Activated CD8-positive, alpha-beta memory T cell treated with anti-CD3 and anti-CD28 coated beads for 24 hours (primary cell): ENCODE data around the gene RASL10B.
A peak's percentile ranks its signal among the peaks of the same experiment; 100 is the strongest.
"Not testable (repeated sequence)": the region's sequence is repeated elsewhere in the genome, so short reads cannot be mapped to it uniquely, and the experiment has no call there.

Experiments
- DNase-seq: peaks from one replicate; pipeline ENCODE4 v3.0.0-alpha.2; 2020

Gene RASL10B, protein sequence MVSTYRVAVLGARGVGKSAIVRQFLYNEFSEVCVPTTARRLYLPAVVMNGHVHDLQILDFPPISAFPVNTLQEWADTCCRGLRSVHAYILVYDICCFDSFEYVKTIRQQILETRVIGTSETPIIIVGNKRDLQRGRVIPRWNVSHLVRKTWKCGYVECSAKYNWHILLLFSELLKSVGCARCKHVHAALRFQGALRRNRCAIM

DNA sequence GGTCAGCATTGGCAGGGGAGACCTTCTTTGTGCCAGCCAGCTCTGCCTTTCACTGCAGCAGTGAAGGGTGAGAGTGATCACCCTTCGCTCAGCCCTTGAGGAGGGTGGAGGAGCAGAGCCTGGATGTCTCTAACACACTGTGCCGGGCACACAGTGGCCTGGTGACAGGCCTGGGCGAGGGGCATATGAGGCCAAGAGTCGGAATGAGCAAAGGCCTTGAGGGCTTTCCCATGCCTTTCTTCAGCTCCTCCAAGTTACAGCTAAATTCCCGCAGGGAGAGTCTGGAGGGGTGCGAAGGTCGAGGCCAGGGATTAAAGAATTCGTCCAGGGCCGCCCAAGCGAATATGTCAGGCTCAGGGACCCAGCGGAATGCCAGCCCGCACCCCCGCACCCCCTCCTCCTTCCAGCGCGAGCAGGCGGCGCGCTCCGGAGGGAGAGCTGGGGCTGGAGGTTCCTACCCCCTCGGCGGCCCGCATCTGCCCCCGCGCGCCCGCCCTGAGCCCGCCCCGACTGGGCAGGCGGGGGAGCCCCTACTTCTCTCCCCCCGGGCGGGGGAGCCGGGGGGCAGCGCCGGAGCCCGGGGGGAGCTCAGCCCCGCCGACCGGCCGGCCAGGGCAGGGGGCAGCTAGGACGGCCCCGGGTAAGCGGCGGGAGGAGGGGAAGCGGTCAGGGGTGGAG is at the start of gene RASL10B:
TSS of gene RASL10B (plus strand) at position 401 of the 678 bp plus-strand sequence. CDS start 3,546 bp downstream, outside the sequence.
- peak; percentile 82 for DNase-seq

DNA sequence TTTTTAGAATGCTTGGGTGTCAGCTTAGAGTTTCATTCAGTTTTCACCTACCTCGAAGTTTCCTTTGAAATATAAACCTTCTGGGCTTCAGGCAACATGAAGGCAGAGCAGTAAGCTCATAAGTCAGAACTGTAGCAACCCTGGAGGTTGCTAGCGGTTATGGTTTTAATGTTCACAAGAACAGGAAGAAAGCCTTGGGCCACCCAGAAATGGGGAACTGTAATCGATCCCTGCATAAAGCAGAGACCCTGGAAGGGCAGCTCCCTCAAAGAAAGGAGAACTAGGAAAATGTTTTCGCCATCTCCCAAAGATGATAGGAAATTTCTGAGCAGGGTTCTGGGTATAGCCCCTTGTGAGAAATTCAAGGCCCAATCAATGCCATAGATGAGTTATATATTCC is 47.8 kb upstream of the RASL10B start:
- no peak for DNase-seq

DNA sequence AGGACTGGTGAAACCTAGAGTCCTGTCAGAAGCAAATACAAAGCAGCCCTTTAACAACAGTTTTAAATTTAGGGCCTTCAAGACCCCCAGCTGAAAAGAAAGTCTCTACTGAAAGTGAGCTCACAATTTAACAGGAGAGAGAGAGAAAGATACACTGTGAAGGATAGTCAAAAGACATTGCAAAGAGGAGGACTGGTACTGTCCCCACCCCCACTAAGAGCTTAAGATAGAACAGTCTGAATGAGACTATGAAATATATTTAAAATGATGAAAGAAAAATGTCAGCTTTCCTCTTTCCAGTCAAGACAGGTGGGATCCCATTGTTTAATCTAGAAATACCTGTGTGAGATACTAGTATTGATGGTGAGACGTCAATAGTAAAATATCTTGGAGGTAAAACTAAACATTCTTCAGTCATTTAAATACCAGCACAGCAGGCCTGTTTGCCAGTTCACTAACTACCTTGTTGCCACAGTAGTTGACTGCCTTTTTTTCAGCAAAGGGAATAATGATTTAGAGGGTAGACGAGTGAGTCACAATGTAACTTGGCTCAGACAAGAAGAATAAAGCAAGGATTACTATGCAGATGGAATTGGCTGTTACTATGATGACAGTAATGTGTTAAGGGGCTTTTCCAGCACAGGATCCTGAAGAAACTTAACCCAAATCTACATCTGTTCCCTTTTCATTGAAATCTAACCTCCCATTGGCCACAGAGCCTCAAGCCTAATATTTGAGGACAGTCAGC is 47.2 kb upstream of the RASL10B start:
- DNase-seq: no peak

DNA sequence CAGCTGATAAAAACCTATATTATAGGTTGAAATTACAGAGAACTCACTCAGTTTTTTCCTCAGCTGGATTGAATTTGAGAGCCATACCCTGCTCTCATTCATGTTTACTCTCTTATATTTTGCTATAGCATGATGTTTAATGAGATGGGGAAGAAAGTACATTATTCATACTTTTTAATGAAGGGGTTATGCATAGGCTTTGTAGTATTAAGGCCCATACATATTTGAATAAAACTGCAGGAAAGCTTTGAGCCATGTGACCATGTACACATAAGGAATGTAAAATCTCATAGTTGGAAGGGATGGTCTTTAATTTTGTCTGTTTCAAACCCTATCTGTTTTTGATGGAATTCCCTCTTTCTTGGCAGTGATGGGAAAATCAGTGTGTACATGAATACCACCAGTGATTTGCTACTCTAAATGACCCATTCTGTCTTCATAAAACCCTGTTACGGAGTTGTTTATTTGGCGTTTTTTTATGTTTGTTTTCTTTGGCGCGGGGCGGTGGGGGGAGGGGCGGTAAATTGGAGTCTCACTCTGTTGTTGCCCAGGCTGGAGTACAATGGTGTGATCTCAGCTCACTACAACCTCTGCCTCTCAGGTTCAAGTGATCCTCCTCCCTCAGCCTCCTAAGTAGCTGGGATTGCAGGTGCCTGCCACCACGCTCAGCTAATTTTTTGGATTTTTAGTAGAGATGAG is 38.8 kb upstream of the RASL10B start:
- no peak for DNase-seq

DNA sequence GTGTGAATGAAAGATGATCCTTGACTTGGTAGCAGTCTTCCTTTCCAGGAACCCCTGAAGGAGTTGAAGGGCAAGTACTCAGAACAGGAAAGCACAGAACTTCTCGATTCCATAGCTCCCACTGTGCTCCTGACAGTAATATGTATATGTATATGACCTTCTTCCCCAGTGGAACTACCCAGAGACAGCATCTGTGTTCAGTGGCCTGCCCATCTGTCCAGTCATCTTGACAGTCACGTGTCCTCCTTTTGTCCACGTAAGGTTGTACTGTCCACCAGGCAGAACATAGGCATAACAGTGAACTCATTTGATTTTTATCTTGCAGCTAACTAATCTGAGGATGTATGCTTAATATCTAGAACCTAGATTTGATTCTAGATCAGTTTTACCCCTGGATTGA is 37.8 kb upstream of the RASL10B start:
- no peak for DNase-seq

DNA sequence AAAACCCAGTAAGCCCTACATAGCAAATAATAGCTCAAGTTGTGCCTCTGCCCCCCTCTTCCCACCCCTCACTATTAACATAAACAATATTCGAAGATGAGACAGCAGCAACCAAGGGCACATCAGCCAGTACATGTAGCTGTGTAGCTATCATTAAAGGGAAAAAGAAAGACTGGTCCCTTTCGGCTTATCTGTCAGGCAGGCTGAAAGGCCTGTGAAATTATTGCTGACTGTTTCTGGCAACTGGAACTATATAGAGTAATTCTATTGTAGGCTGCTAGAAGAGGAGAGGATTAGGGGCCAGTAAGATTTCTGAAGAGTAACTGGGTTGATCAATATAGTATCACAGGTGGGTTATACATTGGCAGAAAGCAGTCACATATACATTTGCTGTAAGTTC is 36.5 kb upstream of the RASL10B start:
- no peak for DNase-seq

DNA sequence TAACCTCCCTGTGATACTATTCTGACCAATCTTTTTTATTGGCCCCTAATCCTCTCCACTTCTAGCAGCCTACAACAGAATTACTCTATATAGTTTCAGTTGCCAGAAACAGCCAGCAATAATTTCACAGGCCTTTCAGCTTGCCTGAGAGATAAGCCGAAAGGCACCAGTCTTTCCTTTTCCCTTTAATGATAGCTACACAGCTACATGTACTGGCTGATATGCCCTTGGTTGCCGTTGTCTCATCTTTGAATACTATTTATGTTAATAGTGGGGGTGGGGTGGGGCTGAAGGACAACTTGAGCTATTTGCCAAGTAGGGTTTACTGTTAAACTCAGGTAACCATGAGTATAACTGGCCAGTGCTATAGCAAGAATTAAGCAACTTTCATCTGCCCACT is 35.8 kb upstream of the RASL10B start:
- no peak for DNase-seq

DNA sequence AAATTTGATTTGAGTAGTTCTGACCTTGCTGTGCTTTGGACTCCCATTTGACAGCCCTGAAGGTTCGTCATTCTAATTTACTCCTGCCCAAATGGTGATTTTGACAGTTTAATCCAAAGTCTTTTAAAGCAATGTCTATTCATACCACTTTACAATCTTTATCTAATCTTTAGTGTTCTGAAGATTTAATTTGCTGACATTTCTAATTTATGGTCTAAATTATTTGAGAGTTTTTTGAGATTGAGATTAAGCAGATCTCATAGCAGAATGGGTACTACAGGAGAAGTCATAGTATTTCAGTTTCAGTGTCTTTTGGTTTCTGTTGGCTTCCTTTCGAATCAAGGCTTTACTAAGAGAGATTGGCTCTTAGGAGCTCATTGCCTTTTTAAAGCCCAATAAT is 32.6 kb upstream of the RASL10B start:
- no peak for DNase-seq

DNA sequence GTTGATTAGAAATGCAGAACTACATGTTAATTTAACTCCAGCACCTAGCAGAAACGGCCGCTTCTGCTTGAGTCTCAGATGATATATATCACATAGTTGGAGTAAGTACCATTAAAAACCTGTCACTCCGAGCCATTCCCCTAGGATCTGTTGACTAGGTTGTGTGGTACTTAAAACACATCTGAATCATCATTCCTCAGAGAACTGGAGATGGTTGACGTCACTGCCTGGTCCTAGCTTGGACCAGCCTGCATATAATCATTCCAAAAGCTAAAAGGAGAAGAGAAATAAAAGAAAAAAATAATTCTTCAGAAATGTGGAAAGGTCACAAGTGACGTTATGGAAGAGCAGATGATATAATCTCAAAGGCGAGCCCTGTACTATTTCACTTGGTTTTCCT is 31.3 kb upstream of the RASL10B start:
- DNase-seq: no peak

DNA sequence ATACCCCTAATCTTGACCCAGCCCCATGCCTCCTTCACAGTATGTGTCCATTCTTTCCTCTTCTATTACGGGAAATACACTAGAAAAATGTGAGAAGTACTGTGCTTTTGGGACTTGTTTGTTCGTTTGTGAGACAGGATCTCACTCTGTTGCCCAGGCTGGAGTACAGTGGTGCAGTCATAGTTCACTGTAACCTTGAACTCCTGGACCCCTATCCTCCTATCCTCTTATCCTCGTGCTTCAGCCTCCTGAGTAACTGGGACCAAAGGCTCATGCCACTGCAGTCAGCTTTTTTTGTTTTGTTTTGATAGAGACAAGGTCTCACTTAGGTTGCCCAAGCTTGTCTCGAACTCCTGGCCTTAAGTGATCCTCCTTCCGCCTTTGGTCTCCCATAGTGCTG is 29.9 kb upstream of the RASL10B start:
- no peak for DNase-seq

DNA sequence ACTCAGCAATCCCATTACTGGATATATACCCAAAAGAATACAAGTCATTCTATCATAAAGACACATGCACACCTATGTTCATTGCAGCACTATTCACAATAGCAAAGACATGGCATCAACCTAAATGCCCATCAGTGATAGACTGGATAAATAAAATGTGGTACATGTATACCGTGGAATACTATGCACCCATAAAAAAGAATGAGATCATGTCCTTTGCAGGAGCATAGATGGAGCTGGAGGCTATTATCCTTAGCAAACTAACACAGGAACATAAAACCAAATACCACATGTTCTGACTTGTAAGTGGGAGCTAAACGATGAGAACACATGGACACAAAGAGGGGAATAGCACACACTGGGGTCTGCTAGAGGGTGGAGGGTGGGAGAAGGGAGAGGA is 28.1 kb upstream of the RASL10B start:
- not testable (repeated sequence) for DNase-seq

DNA sequence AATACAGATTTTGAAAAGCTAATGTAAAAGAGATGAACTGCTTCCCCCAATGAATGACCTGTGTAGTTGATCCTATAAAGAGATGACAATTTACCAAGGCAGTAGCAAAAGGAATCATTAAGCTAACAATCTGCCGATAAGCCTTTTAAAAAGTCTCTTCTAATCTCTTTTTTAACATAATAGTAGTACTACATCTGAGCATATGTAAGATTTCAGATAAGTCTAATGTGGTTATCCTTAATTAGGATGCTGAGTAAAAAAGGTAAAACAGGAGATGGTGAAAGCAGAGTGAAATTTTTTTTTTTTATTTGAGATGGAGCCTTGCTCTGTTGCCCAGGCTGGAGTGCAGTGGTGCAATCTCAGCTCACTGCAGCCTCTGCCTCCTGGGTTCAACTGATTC is 26.2 kb upstream of the RASL10B start:
- no peak for DNase-seq

DNA sequence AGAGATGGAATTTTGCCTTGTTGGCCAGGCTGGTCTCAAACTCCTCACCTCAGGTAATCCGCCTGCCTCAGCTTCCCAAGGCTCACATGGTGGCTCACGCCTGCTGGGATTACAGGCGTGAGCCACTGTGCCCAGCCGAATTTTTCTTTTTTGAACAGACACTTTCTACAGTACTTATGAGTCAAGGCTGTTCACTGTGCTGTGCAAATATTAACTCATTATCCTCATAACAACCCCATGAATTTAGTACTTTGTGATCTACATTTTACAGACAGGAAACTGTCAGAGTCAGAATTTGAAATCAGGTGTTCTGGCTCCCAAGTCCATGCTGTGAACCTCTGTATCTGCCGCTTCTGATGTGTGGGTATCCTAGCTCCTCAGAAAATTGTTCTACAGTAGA is 25.7 kb upstream of the RASL10B start:
- DNase-seq: no peak

DNA sequence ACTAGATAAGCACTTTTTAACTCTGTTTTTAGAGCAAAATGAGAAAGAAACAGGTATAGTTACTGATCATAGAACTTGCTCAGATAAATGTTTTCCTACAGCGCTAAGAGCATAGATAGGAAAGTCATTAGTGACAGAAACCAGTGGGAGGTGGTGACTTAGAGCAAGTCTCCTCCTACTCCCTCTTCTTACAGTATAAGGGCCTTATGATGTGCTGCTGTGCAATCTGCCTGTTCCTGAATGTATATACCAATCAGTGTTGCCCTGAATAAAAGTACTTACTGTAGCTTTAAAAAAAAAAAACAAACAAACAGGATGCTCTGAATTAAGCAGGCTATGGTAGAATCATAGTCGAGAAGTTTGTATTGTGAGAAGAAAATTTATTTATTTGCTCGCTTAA is 23.3 kb upstream of the RASL10B start:
- DNase-seq: no peak

DNA sequence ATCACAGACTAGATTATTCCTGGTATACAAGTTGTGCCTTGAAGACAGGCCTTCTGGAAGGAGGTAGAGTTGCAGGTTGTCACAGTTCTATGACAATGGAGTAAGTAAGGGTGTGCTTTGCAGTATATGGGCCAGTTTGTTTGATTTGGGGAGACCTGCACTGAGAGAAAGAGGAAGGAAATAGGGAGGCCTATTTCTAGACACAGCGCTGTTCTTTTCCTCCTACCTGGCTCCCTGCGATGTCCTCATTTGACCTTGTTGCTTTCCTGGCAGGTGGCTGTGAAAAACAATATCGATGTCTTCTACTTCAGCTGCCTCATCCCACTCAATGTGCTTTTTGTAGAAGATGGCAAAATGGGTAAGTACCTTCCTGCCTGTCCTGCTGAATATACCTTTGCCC is 22.5 kb upstream of the RASL10B start:
- no peak for DNase-seq

DNA sequence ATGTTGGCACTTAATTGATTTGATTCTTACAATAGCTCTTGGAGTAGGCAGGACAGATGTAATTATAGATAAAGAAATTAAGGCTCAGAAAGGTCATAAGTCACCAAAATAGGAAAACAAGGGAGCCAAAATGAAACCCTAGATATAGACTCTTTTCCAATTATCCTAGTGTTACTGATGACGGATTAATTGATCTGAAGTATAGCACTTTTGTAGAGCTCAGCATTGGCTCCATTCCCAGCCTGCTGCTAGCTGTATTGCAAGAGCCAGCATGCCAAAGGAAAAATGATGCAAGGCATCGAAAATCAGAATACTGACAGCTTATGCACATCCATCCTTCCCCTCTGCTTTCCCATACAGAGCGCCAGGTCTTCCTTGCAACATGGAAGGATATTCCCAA is 21.6 kb upstream of the RASL10B start:
- no peak for DNase-seq

DNA sequence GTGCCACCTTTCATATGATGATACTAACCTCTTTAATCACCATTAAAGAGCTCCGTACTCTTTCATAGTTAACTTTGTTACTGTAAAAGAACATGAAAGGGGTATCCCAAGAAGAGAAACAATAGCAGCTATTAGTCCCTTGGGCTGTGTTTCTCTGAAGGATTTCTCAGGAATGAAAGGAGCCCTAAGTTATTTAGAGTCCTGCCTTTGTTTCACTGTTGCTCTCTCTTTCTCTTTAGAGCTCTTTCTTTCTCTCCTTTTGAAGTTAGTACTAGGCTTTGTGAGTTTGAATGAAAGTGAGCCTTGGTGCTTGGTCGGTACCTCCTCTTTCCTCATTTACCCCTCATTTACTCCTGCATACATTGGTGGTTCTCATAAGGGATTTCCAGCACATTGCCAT is 20.5 kb upstream of the RASL10B start:
- no peak for DNase-seq

DNA sequence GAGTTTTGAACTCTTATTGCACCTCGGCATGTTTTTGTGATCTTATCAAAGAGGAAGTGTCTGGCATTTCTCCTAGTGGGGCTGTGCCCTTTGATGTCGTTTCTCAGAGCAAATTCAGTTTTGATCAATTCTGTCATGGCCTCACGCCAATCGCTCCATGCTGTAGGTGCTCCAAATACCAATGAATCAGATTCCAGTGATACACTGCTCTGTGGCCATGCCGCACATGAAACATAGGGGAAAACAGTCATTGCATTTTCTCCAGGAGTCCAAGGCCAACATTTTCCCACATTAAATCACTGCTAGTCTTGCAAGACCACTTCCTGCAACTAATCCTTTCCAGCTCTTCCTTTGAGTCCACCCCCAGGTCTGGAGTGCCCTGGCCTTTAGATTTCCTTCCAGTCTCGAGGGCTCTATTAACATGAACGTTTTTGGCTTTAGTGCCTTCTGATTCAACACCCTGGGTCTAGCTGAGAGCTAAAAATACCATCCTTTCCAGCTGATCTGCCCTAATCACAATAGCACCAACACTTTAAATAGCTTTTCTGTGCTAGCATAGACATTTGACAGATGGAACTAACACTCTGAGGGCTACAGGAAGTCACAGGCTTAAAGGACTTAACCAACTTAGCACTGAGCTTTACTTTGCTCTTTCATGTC is 18.2 kb upstream of the RASL10B start:
- no peak for DNase-seq

DNA sequence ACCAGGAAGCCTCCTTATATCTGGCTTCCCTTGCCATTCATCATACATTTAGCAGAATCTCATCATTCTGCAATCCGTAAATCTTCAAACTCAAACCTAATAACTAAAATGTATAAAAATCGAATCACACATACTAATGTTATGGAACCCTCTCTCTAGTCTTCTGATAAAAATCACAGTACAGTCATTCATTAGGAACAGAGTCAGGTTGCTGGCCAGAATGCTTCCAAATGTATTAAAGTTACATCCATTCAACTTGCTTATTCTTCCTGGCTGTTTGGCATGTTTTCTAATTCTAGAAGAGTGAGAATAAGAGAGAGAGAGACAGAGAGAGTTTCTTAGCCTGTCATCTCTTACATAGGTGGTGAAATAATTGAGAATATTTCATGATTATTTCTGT is 16.5 kb upstream of the RASL10B start:
- DNase-seq: no peak

DNA sequence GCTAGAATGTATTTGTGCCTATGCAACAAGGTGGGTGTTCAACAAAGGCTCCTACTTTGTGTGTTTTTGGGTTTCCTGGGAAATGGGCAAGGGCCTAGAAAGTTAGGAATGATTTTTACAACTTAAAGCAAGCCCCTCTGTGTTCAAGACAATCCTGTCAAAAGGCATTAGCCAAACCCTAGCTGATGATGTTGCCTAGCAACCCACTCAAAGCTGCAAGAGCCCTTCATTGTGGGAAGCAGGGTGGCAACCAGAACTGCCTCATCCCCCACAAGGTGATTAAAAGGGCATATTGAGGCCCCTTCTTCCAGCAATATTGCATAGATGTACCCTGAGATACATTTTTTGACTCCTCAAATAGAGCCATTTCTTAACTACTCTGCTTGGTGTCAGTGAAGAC is 16.0 kb upstream of the RASL10B start:
- no peak for DNase-seq

DNA sequence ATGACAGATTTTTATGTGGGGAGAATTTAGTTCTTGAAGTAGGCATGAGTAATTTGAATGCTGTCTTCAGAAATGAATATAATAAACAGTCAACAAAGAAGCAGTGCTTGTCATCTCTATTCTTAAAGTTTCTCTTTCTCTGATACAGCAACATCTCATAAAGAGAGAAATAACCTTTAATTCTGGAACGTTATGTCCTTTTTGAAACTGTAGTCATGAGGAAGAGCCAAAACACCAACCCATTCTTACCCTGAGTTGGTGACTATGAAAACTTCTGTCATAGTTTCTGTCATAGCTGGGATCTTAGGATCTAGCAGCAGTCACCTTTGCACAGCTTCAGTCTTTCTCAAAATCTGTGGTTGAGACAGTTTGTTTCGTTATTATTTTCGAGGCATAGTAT is 15.3 kb upstream of the RASL10B start:
- no peak for DNase-seq

DNA sequence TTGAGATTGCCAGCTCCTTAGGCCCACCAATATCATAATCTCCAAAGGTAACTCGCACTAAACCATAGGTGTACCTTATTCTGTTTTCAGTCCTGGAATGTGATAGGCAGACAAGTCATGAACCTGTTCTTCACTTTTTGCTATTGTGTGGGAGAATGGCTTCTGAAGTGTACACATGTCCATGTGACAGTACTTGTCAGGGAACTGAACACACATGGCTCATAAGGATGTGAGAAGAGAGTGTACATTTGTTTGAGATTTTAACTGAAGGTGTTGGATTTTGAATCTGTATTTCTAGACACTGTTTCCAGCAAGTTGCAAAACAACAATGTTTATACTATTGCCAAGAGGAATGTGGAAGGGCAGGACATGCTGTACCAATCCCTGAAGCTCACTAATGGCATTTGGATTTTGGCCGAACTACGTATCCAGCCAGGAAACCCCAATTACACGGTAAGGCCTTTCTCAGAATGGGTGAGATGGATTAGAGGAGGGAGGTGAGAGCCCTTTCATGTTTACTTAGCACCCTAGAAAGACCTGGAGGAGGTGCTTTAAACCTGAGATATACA is 14.5 kb upstream of the RASL10B start:
- DNase-seq: no peak

DNA sequence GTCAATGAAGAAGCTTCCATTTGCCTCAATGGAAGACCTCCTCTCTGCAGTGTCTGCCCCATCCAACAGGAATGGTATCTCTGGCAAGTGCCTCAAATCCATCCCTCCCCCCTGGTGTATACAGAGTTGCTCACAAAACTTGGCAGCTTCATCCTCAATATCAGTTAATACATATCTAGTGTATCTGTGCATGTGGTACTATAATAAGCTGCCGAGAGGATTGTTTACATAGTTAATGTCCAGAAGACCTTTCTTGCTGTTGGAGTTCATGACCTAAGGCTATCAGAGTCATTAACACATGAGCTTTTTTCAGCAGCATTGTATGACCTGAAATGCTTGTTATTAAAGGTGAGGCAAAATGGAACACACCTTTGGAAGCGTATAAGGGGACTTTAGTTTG is 14.0 kb upstream of the RASL10B start:
- no peak for DNase-seq
